M059J (cell line): Measurements from ENCODE around the gene SOX6. TPM values are rescaled to one million over a fixed set of nuclear protein-coding genes. Genes with fewer than 3 reads are reported as not detected.
"Not testable (repeated sequence)": the region's sequence is repeated elsewhere in the genome, so short reads cannot be mapped to it uniquely, and the experiment has no call there.

Experiments
- DNase-seq: peaks from one replicate; pipeline ENCODE4 v3.0.0-alpha.2; 2012; ENCODE audit warnings: low read depth
- total RNA-seq: library from RNA; depleted of rRNA; stranded (reverse); fragments of >200 nt; shearing (Covaris generic); gene quantifications from 2 replicates; pipeline ENCODE4 v1.2.3, GENCODE V29; 2014; rRNA removed

SOX6 gene
- total RNA-seq: 0.02 TPM in 1 of 2 replicates, not detected in the other

DNA sequence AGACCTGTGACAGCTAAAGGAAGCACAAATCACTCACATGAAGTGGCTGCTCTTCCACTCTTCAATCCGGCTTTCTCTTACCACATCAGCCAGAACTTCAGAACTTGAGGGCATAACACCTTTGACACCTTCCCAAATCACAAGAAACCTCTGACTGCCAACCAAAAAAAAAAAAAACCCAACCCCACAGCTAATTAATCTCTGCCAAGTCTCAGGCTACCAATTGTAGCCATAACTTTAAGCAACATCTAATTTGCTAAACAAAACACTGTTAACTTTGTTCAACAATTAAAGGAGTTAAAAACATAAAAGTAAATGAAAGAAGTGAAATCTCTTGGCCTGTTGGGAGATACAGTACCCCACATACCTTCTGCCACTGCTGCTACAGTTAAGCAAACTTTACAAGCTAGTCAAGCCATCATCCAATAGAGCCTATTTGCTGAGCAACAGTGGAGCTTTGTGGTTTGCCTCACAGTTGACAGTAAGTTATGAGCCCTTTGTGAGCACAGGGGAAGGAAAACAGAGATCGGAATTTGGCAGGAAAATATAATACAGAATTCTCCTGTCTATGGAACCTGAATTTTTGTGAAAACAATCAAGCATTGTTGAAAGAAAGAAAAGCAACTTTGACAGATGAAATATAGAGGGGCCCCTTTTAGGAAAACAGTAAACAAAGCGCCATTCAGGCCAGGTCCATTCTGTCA, at the start of gene SOX6:
TSS of gene SOX6 (minus strand) at position 490 of the 704 bp plus-strand sequence. CDS start 15,298 bp downstream, outside the sequence.
- DNase-seq: no peak

GRCh38 chr11:16404781-16405285, 48.5 kb upstream of the SOX6 start:
- no peak for DNase-seq

DNA sequence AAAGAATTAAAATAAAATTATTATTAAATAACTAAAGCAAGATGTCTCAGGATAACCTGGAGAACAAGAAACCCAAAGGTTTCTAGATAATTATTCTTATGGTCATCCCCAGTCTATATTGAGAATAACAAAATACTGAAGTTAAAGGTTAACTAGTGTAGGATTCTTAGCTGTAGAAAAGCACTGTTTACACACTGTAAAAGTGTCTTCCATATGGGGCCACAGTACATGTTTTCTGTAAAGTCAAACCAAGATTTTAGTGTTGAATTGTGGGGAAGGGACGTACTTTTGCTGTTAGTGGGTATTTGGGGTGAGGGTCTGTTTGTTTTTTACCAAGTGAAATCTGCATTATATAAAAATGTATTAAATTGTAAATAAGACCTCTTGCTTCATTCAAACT, 47.5 kb upstream of the SOX6 start:
- DNase-seq: no peak

GRCh38 chr11:16403448-16403803, 47.1 kb upstream of the SOX6 start:
- DNase-seq: no peak

DNA sequence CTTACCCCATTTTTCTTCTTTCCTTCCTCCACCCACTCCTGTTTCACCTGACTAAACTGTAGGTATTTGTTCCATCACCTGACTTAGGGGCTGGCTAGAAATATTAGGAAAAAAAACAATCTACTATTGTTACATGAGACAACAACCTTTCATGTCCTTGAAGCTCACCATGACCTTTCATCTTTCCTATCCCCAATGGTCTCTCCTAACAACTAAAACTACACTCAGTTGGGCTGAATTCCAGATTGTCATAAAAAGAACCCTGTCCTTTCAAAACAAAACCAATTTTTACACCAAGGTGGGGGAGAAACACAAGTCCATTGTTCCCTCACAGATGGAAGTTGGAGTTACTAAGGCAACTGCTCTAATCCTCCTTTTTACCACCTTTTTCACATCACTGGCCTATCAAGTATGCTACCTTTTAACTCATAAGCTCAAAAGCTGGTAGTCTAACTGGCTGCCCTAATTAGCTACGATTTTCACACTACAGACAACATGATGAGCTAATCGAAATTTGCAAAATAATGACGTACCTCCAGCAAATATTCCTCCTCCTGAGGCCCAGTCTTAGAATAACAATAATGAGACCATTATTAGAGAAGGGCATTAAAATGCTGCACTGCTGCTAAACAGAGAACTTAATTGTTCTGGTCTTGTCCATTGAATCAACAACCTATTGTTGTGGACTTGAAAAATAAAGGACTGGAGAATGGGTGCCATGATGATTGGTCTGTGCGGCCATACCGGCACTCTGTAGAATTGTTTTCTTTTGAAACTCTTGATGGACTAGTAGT, 46.5 kb upstream of the SOX6 start:
- DNase-seq: no peak

- no peak for DNase-seq
Observed at GRCh38 chr11:16397390-16397789, 41.0 kb upstream of the SOX6 start.

- no peak for DNase-seq
Observed at GRCh38 chr11:16395601-16396000, 39.3 kb upstream of the SOX6 start.

- DNase-seq: no peak
Observed at GRCh38 chr11:16394947-16395346, 38.6 kb upstream of the SOX6 start.

- no peak for DNase-seq
Observed at GRCh38 chr11:16393340-16393739, 37.0 kb upstream of the SOX6 start.

GRCh38 chr11:16392616-16393015, 36.3 kb upstream of the SOX6 start:
- no peak for DNase-seq

GRCh38 chr11:16390826-16391225, 34.5 kb upstream of the SOX6 start:
- DNase-seq: not testable (repeated sequence)

DNA sequence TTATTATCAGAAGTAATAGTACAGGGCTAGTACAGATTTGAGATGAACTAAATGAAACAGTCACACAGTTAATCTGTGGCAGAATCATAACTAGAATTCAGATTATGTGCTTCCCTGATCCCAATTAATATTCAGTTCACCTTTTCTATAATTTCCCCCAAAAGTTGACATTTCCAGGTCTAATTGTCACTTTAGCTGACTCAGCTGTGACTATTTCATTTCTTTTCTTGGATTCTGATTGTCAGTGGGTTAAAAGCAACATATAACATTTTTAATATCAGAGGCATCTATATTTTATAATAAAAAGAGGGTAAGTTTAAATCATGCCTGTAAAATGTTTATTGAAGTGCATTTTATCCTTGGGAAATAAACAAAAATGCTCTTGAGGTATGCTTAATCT, 28.8 kb upstream of the SOX6 start:
- DNase-seq: no peak

GRCh38 chr11:16382638-16383380, 26.5 kb upstream of the SOX6 start:
- DNase-seq: no peak

DNA sequence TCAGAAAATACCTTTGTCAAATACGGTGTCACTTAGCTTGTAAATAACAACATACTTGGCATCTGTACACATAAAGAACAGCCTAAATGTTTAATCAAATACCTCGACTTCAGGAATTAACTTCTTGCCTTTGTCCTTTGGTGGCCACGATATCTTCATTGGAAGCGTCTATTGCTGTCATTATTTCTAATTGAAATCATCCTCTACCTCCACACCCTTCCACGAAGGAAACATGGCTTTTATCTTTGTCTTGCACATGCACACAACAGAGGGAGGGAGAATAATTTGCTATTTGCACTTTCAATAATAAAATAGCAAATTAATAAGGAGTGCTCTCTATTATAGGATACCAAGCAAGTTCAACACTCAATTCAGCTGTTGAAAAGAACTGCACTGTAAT, 25.8 kb upstream of the SOX6 start:
- no peak for DNase-seq

DNA sequence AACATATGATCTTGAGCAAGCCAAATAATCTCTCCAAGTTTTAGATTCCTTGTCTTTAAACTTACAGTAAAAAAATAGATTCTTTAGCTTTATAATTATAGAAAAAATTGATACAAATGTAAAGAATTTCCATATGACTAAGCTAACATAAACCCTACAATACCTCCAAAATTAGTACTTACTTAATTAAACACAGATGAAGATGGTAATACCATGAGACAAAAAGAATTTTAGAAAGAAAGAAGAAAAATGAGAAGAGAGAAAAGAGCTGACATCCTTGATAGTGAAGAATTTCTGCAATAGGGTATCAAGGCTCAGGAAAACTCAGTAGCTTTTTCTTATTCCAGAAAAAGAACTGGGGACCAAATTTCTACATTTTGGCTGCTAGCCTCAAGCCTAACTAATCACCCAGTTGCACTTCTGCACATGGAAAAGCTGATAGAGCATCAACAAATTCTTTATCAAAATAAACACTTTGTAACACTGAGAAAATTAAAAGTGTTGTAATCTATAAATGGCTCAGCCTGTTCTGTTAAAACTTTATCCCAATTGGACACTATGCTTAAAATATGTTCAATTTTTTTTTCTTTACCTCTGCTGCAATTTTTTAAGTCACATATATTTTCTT, 24.7 kb upstream of the SOX6 start:
- no peak for DNase-seq

- DNase-seq: no peak
Observed at GRCh38 chr11:16378906-16379305, 22.6 kb upstream of the SOX6 start.

- no peak for DNase-seq
Observed at GRCh38 chr11:16377746-16378145, 21.4 kb upstream of the SOX6 start.

- not testable (repeated sequence) for DNase-seq
Observed at GRCh38 chr11:16375664-16376063, 19.3 kb upstream of the SOX6 start.

DNA sequence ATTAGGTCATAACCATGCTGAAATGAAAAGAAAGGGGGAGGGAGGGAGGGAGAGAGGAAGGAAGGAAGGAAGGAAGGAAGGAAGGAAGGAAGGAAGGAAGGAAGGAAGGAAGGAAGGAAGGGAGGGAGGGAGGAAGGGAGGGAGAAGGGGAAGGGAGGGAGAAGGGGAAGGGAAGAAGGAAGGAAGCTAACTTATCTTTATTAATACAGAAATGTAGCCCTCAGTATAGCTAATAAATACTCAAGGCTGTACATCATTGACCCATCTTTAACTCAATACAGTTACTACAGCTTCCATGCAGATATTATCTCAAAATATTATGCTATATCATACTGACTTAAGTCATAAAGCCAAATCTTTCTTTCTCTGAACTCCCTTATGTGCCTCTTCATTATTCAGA, 17.4 kb upstream of the SOX6 start:
- DNase-seq: no peak

GRCh38 chr11:16372355-16372754, 16.0 kb upstream of the SOX6 start:
- DNase-seq: no peak

GRCh38 chr11:16367252-16367651, 10.9 kb upstream of the SOX6 start:
- DNase-seq: no peak
